ENCODE data around the gene OR2AT4. TPM values are rescaled to one million over a fixed set of nuclear protein-coding genes. Genes with fewer than 3 reads are reported as not detected.
"Not testable (repeated sequence)": the region's sequence is repeated elsewhere in the genome, so short reads cannot be mapped to it uniquely, and the experiment has no call there.

The OR2AT4 gene
- total RNA-seq, 1 donor from 2014 or later = not detected

GRCh38 chr11:75097173-75097557 is 489 bp upstream of the OR2AT4 start:
- no peak overlapping the region for H3K4me3 Mint-ChIP-seq (ENCODE audit: unreplicated experiment)
- no peak overlapping the region for H3K27ac Mint-ChIP-seq (ENCODE audit: unreplicated experiment)
- H3K9me3 Mint-ChIP-seq (ENCODE audit: unreplicated experiment) = no peaks in the 10 kb centered on the region

GRCh38 chr11:75094382-75094781 is 2.3 kb downstream of the OR2AT4 start:
- H3K27me3 Mint-ChIP-seq (ENCODE audit: unreplicated experiment); H3K36me3 Mint-ChIP-seq (ENCODE audit: unreplicated experiment); H3K4me3 Mint-ChIP-seq (ENCODE audit: unreplicated experiment); DNase-seq; H3K27ac Mint-ChIP-seq (ENCODE audit: unreplicated experiment); H3K9me3 Mint-ChIP-seq (ENCODE audit: unreplicated experiment); H3K4me1 Mint-ChIP-seq (ENCODE audit: low read depth, unreplicated experiment): not testable (repeated sequence)

More at GRCh38 chr11:75097173-75097557, 489 bp upstream of the OR2AT4 start:
- no peak for DNase-seq
- H3K27me3 Mint-ChIP-seq (ENCODE audit: unreplicated experiment) = no peaks in the 10 kb centered on the region
- H3K36me3 Mint-ChIP-seq (ENCODE audit: unreplicated experiment) = no peaks in the 10 kb centered on the region
- TF ChIP-seq CTCF (IDR thresholded peaks at IDR 0.05; ENCODE audit: partially characterized antibody, unreplicated experiment) = no peak
- H3K4me1 Mint-ChIP-seq (ENCODE audit: low read depth, unreplicated experiment) = no peaks in the 10 kb centered on the region

- H3K4me3 Mint-ChIP-seq (ENCODE audit: unreplicated experiment) = no peak overlapping the region
- H3K27ac Mint-ChIP-seq (ENCODE audit: unreplicated experiment) = no peak overlapping the region
- H3K4me1 Mint-ChIP-seq (ENCODE audit: low read depth, unreplicated experiment) = no peaks in the 10 kb centered on the region
- H3K27me3 Mint-ChIP-seq (ENCODE audit: unreplicated experiment) = no peaks in the 10 kb centered on the region
- no peaks in the 10 kb centered on the region for H3K9me3 Mint-ChIP-seq (ENCODE audit: unreplicated experiment)
- TF ChIP-seq CTCF (IDR thresholded peaks at IDR 0.05; ENCODE audit: partially characterized antibody, unreplicated experiment) = no peak
- no peak for DNase-seq
- no peaks in the 10 kb centered on the region for H3K36me3 Mint-ChIP-seq (ENCODE audit: unreplicated experiment)
Observed at GRCh38 chr11:75090671-75091177, 6.0 kb downstream of the OR2AT4 start.

- no peak for DNase-seq
- Mint-ChIP-seq H3K36me3 (ENCODE audit: unreplicated experiment) (no peaks in the 10 kb centered on the region), H3K27ac (ENCODE audit: unreplicated experiment) (no peak overlapping the region), H3K4me3 (ENCODE audit: unreplicated experiment) (no peak overlapping the region), H3K9me3 (ENCODE audit: unreplicated experiment) (no peaks in the 10 kb centered on the region), H3K27me3 (ENCODE audit: unreplicated experiment) (no peaks in the 10 kb centered on the region), H3K4me1 (ENCODE audit: low read depth, unreplicated experiment) (no peaks in the 10 kb centered on the region)
- TF ChIP-seq CTCF (IDR thresholded peaks at IDR 0.05; ENCODE audit: partially characterized antibody, unreplicated experiment) = no peak
Observed at GRCh38 chr11:75087319-75088305, 9.1 kb downstream of the OR2AT4 start.

GRCh38 chr11:75084883-75085282 is 11.8 kb downstream of the OR2AT4 start:
- no peak for DNase-seq
- Mint-ChIP-seq H3K9me3 (ENCODE audit: unreplicated experiment) (no peaks in the 10 kb centered on the region), H3K4me1 (ENCODE audit: low read depth, unreplicated experiment) (no peaks in the 10 kb centered on the region), H3K36me3 (ENCODE audit: unreplicated experiment) (no peaks in the 10 kb centered on the region), H3K27ac (ENCODE audit: unreplicated experiment) (no peak overlapping the region), H3K4me3 (ENCODE audit: unreplicated experiment) (no peak overlapping the region), H3K27me3 (ENCODE audit: unreplicated experiment) (no peaks in the 10 kb centered on the region)
- TF ChIP-seq CTCF (IDR thresholded peaks at IDR 0.05; ENCODE audit: partially characterized antibody, unreplicated experiment) = no peak
